OCI-LY7 (cell line): ENCODE measurements around the gene GALNT5. TPM values are rescaled to one million over a fixed set of nuclear protein-coding genes. Genes with fewer than 3 reads are reported as not detected.

Experiments
- BruUV-seq: library from RNA; stranded (reverse); fragments of 400-500 nt; replicated peaks from 2 replicates; lab custom pipeline; 2021; lab: Mats Ljungman, UMichigan
- CTCF ChIA-PET: fragments of 300-600 bp; sonication (Branson Sonifier 250); formaldehyde crosslinking; loops from one replicate; lab custom pipeline; 2022; ENCODE audit warnings: antibody characterized with exemption; ENCODE audit not compliant: unreplicated experiment; lab: Charles Lee
- POLR2A ChIA-PET: fragments of 300-600 bp; sonication (Branson Sonifier 250); formaldehyde crosslinking; loops from one replicate; lab custom pipeline; 2022; ENCODE audit warnings: antibody characterized with exemption; lab: Charles Lee
- DNase-seq: peaks from one replicate; pipeline ENCODE4 v3.0.0-alpha.2; 2015; ENCODE audit warnings: low spot score
- H2AFZ ChIP-seq: fragments of 200-600 bp; sonication (generic), shearing (Covaris generic); 2 replicates; pipeline ENCODE4 v1.6.1; 2014; ENCODE audit warnings: mild to moderate bottlenecking, antibody characterized with exemption, low read length, moderate library complexity
- H3K27ac ChIP-seq: fragments of 200-600 bp; sonication (generic); 2 replicates; pipeline ENCODE4 v1.5.1; 2014; ENCODE audit warnings: mixed run types, low read depth, mild to moderate bottlenecking, moderate library complexity, low read length, inconsistent platforms; ENCODE audit not compliant: poor library complexity, severe bottlenecking
- H3K36me3 ChIP-seq: fragments of 200-600 bp; sonication (generic); 2 replicates; pipeline ENCODE4 v1.6.1; 2014; ENCODE audit warnings: mild to moderate bottlenecking, antibody characterized with exemption, low read length, moderate library complexity, mixed read lengths; ENCODE audit not compliant: insufficient read depth
- H3K4me1 ChIP-seq: fragments of 200-600 bp; sonication (generic); 2 replicates; pipeline ENCODE4 v1.5.1; 2014; ENCODE audit warnings: mild to moderate bottlenecking, low read length; ENCODE audit not compliant: insufficient read depth, poor library complexity, severe bottlenecking
- H3K4me2 ChIP-seq: fragments of 200-600 bp; sonication (generic); 2 replicates; pipeline ENCODE4 v1.6.1; 2014; ENCODE audit warnings: mild to moderate bottlenecking, low read length
- H3K4me3 ChIP-seq: fragments of 200-600 bp; sonication (generic); 2 replicates; pipeline ENCODE4 v1.5.1; 2014; ENCODE audit warnings: mild to moderate bottlenecking, low read depth, low read length; ENCODE audit not compliant: poor library complexity, severe bottlenecking
- H3K79me2 ChIP-seq: fragments of 200-600 bp; sonication (generic); 2 replicates; pipeline ENCODE4 v1.6.1; 2016; ENCODE audit warnings: low read depth, mild to moderate bottlenecking, low read length, moderate library complexity, mixed read lengths; ENCODE audit not compliant: insufficient read depth
- H3K9me2 ChIP-seq: fragments of 200-600 bp; sonication (generic); 2 replicates; pipeline ENCODE4 v1.6.1; 2016; ENCODE audit warnings: mild to moderate bottlenecking, low read length, mixed read lengths; ENCODE audit not compliant: insufficient read depth
- H3K9me3 ChIP-seq: fragments of 200-600 bp; sonication (generic); 2 replicates; pipeline ENCODE4 v1.6.1; 2014; ENCODE audit warnings: mild to moderate bottlenecking, mixed run types, low read length, mixed read lengths
- H4K20me1 ChIP-seq: fragments of 200-600 bp; sonication (generic); 2 replicates; pipeline ENCODE4 v1.6.1; 2014; ENCODE audit warnings: mild to moderate bottlenecking, antibody characterized with exemption, low read length, moderate library complexity, mixed read lengths; ENCODE audit not compliant: insufficient read depth
- EZH2phosphoT487 ChIP-seq: fragments of 200-600 bp; sonication (generic); IDR thresholded peaks from 2 replicates; pipeline ENCODE4 v1.6.1; 2018; ENCODE audit warnings: low read depth, borderline replicate concordance, mild to moderate bottlenecking, mixed run types, antibody characterized with exemption, low read length, moderate library complexity, mixed read lengths
- intact Hi-C: fragments of 100-400 bp; cut with micrococcal nuclease; formaldehyde crosslinking; loops from one replicate; pipeline ENCODE4 v1.10.0; 2022; ENCODE audit not compliant: unreplicated experiment
- total RNA-seq, 2 experiments: library from RNA; depleted of rRNA in 1 of 2; stranded (reverse); fragments of >200 nt in 1 of 2; shearing (Covaris generic) in 1 of 2; gene quantifications; 2 replicates each; pipeline ENCODE4 v1.2.3, GENCODE V29; 2014 to 2022
- TF ChIP-seq, protein P1 (sequence below): fragments of 200-600 bp; sonication (generic); conservative IDR thresholded peaks from 2 replicates; pipeline ENCODE4 v1.5.1; 2014; ENCODE audit warnings: mild to moderate bottlenecking, antibody characterized with exemption, low read length, moderate library complexity, mixed read lengths

Gene GALNT5
- total RNA-seq, 2 experiments from 2014 or later, result not detected

GRCh38 chr2:157322432-157322831 is 64.9 kb downstream of the GALNT5 start:
- ChIA-PET POLR2A (no interaction called here), CTCF (no interaction called here)
- intact Hi-C loops, result no loop called here
- Histone ChIP-seq H3K27ac (no peak overlapping the region), H3K36me3 (no peaks in the 10 kb centered on the region), H3K9me2 (no peaks in the 10 kb centered on the region), H3K4me1 (peaks cover 9% of the 10 kb centered on the region), H2AFZ (no peak overlapping the region), H3K79me2 (no peaks in the 10 kb centered on the region), H3K4me2 (no peak overlapping the region), H4K20me1 (no peaks in the 10 kb centered on the region), H3K4me3 (no peak overlapping the region), H3K9me3 (no peaks in the 10 kb centered on the region)
- no peak for TF ChIP-seq EZH2phosphoT487
- TF ChIP-seq, protein P1, sequence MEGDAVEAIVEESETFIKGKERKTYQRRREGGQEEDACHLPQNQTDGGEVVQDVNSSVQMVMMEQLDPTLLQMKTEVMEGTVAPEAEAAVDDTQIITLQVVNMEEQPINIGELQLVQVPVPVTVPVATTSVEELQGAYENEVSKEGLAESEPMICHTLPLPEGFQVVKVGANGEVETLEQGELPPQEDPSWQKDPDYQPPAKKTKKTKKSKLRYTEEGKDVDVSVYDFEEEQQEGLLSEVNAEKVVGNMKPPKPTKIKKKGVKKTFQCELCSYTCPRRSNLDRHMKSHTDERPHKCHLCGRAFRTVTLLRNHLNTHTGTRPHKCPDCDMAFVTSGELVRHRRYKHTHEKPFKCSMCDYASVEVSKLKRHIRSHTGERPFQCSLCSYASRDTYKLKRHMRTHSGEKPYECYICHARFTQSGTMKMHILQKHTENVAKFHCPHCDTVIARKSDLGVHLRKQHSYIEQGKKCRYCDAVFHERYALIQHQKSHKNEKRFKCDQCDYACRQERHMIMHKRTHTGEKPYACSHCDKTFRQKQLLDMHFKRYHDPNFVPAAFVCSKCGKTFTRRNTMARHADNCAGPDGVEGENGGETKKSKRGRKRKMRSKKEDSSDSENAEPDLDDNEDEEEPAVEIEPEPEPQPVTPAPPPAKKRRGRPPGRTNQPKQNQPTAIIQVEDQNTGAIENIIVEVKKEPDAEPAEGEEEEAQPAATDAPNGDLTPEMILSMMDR, result no peak
- no peak for DNase-seq
- BruUV-seq, result no TSS peak

DNA sequence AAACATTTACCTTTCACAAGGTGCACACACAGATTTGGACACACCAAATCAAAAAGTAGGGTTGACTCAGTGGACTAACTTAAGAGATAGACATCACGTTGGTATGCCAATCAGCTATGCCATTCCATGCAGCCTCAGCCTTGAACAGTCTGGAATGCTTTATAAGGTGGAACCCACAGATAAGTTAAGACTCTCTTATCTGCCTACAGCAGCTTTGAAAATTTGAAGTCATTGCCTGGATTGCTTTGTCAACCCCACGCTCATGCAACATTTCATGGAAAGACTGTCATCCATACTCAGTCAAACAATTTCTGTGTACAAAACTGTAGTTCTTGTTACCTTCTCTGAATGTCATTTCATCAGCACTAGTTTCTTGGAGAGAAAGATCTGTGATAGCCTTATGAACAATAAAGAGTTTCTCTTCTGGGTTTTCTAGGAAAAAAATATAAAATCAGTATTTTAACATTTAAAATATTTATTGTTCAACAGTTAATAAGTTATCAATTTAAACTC is 66.9 kb downstream of the GALNT5 start:
- H3K4me1 ChIP-seq, result peaks cover 20% of the 10 kb centered on the region
- H4K20me1 ChIP-seq, result no peaks in the 10 kb centered on the region
- H3K79me2 ChIP-seq, result no peaks in the 10 kb centered on the region
- H3K27ac ChIP-seq, result no peak overlapping the region
- H3K9me3 ChIP-seq, result no peaks in the 10 kb centered on the region
- BruUV-seq, result no TSS peak
- no peaks in the 10 kb centered on the region for H3K9me2 ChIP-seq
- H2AFZ ChIP-seq, result no peak overlapping the region
- intact Hi-C loops, result no loop called here
- H3K4me3 ChIP-seq, result no peak overlapping the region
- H3K36me3 ChIP-seq, result no peaks in the 10 kb centered on the region
- ChIA-PET POLR2A (interaction anchor here (2.1 kb wide), 1 partner anchor 119 kb away, joined by 4 read pairs; the partner anchor contains the start of gene CYTIP), CTCF (interaction anchor here (0.6 kb wide), 1 partner anchor 454 kb away, joined by 4 read pairs; no protein-coding TSS in a partner anchor)
- TF ChIP-seq, protein P1, result no peak
- no peak for TF ChIP-seq EZH2phosphoT487
- DNase-seq, result no peak
- no peak overlapping the region for H3K4me2 ChIP-seq

DNA sequence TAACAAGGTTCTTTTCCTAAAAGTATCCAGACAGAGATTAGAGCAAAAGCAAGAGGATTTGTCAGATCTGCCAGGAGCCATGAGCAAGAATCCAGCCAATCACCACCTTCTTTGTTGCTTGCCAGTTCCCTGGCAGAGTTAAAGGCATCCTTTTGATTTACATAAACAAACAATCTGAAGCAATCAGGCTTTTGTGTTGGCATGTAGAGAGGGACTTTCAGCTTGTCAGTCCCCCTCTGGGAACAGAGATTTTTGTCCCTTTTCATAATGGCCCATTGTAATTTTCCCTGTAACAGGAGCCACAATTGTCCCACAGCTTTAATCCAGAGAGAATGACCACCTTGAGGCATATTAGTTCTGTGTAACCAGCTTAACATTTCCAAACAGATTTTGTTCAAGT is 68.3 kb downstream of the GALNT5 start, which contains the start of gene ERMN:
ERMN (minus strand) TSS at position 39 of the 400 bp plus-strand sequence. CDS start 182 bp downstream, outside the sequence.
- ChIA-PET POLR2A (interaction anchor here (0.9 to 3.1 kb wide), 9 partner anchors 9 to 118 kb away, joined by 3 to 11 read pairs (median 3); partner anchors contain the start of gene CYTIP), CTCF (interaction anchor here (1.3 to 2.6 kb wide), 2 partner anchors 11 to 19 kb away, joined by 3 to 29 read pairs; no protein-coding TSS in a partner anchor)
- no peak within 1 kb of the TSS for H2AFZ ChIP-seq
- H3K9me3 ChIP-seq, result no peaks in the 10 kb centered on the region
- no peak within 1 kb of the TSS for H3K27ac ChIP-seq
- no peaks in the 10 kb centered on the region for H3K36me3 ChIP-seq
- H3K4me2 ChIP-seq, result no peak within 1 kb of the TSS
- H4K20me1 ChIP-seq, result no peaks in the 10 kb centered on the region
- intact Hi-C loops, result loop anchor here (5.0 kb wide), 2 partner anchors 77 to 167 kb away; no protein-coding TSS in a partner anchor
- H3K4me3 ChIP-seq, result no peak within 1 kb of the TSS
- no peaks in the 10 kb centered on the region for H3K9me2 ChIP-seq
- H3K79me2 ChIP-seq, result no peaks in the 10 kb centered on the region
- H3K4me1 ChIP-seq, result peaks cover 20% of the 10 kb centered on the region
- TF ChIP-seq EZH2phosphoT487, result no peak
- TF ChIP-seq, protein P1, result no peak
- DNase-seq, result no peak
- no TSS peak for BruUV-seq
